Activated CD4-positive, alpha-beta T cell treated with anti-CD3 and anti-CD28 coated beads for 48 hours (primary cell): ENCODE measurements around the gene GPR83.
"Not testable (repeated sequence)": the region's sequence is repeated elsewhere in the genome, so short reads cannot be mapped to it uniquely, and the experiment has no call there.

Experiments used
- DNase-seq: peaks from one replicate; pipeline ENCODE4 v3.0.0-alpha.2; 2020

GPR83 gene

DNA sequence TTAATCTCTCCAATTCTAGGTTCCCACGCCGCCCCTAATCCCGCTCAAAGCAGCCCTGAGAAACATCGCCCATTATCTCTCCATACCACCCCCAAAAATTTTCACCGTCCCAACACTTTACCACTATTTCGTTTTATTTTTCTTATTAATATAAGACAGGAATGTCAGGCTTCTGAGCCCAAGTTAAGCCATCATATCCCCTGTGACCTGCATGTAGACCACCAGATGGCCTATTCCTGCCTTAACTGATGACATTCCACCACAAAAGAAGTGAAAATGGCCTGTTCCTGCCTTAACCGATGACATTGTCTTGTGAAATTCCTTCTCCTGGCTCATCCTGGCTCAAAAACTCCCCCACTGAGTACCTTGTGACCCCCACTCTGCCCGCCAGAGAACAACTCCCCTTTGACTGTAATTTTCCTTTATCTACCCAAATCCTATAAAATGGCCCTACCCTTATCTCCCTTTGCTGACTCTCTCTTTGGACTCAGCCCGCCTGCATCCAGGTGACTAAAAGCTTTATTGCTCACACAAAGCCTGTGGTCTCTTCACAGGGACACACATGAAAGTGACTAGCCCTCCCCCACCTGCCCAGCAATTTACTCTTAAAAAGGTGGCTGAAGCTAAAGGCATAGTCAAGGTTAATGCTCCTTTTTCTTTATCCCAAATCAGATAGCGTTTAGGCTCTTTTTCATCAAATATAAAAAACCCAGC lies 50.2 kb downstream of the GPR83 start:
- DNase-seq: not testable (repeated sequence)

DNA sequence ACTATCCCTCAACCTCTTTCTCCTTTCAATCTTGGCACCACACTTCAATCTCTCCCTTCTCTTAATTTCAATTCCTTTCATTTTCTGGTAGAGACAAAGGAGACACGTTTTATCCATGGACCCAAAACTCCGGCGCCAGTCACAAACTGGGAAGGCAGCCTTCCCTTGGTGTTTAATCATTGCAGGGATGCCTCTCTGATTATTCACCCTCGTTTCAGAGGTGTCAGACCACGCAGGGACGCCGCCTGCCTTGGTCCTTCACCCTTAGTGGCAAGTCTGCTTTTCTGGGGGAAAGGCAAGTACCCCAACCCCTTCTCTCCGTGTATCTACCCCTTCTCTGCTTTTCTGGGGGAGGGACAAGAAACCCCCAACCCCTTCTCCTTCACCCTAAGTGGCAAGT lies 54.9 kb downstream of the GPR83 start:
- DNase-seq: not testable (repeated sequence)

DNA sequence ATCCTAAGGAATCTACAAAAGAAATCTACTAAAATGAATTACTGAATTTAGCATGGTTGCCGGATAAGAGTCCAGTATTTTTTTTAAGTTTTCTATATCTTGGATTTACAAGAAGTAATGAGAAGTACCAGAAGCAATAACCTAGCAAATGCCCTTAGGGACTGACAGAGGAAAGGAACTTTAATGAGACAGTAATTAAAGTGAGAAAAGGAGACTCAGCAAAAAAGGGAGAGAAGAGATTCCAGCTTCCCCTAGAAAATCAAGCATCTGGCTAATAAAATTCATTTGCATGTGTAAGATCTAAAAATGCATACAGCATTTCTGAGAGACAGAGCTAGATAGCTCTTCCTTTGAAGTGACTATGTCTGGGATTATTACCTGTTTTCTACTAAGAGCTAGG lies 57.7 kb downstream of the GPR83 start:
- DNase-seq: no peak

DNA sequence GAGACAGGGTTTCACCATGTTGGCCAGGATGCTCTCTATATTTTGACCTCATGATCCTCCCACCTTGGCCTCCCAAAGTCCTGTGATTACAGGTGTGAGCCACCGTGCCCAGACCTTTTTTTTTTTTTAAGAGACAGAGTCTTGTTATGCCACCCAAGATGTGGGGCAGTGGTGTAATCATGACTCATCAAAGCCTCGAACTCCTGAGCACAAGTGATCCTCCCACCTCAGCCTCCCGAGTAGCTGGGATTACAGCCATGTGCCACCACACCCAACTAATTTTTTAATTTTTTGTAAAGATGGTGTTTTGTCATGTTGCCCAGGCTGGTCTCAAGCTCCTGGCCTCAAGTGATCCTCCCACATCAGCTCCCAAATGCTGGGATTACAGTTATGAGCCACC lies 59.0 kb downstream of the GPR83 start:
- no peak for DNase-seq

DNA sequence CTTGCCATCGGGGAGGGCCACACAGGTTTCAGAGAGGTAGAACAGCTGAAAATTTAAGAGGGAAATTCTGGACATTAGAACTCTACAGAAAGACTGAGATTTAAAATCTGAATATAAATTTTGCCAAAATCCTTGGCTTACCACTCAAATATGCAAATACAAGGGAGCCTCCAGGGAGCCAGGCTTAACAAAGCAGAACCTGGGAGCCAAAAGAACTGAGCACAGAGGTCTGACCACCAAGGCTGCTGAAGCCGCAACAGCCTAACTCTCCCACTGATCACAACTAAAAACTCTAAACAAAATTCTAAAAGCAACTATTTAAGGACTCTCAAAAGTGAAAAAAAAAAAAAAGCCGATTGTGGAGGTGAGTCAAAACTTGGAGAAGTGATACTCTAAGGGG lies 62.6 kb downstream of the GPR83 start:
- no peak for DNase-seq

DNA sequence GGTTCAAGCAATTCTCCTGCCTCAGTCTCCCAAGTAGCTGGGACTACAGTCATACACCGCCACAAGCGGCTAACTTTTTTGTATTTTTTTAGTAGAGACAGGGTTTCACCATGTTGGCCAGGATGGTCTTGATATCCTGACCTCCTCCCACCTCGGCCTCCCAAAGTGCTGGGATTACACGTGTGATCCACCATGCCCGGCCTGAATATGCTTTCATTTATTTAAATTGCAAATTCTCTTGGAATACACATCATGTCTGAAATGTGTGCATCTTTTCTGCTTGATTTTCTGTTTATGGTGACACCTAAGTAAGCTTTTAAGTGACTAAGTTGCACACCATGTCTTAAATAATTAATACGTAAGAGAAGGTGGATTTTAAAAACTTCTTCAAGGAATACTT lies 65.2 kb downstream of the GPR83 start:
- DNase-seq: no peak

DNA sequence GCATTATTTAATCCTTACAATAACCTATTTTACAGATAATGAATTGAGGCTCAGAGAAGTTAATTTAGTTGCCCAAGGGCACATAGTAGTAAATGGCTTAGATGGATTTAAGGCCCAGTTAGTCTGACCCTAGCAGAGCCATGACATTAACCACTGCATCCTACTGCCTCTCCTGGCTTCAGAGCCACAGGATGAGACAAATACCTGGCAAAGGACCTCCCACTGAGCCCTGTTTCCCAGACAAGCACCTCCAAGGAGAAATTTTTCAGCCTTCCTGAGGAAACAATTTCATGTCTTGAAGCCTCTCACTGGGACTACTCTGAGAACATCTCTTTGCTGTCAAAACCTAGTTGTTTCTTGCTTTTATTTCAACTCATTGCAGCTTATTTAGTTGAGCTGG lies 68.4 kb downstream of the GPR83 start:
- DNase-seq: no peak

DNA sequence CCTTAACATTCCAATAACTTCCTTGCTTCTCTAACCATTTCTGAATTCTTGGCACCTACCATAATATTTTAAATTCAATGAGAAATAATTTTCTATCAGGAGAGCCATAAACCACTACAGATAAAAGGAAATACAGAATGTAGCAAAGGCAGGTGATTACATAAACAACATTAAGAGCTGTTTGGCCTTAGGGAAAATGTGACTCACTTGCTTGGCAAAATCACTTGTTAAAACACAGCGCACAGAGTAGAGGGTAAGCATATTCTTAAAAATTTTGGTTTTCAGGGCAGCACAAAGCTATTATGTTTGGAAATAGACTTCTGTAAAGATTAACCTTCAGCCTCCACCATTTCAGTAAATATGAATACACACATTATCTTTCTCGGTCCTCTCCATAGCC lies 70.4 kb downstream of the GPR83 start:
- no peak for DNase-seq

DNA sequence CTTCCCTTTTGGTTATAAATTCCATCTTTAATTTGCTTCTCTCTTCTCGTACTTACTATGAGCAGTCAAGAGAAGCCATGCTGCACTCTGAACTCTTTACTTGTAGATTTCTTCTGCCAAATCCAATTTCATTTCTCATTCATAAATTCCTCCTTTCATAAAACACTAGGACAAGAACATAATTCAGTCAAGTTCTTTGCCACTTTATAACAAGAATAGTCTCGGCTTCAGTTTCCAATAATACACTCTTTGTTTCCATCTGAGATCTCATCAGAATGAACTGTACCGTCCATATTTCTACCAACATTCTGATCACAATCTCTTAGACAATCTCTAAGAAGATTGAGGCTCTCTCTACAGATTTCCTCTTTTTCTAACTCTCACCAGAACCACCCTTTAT lies 71.7 kb downstream of the GPR83 start:
- no peak for DNase-seq

DNA sequence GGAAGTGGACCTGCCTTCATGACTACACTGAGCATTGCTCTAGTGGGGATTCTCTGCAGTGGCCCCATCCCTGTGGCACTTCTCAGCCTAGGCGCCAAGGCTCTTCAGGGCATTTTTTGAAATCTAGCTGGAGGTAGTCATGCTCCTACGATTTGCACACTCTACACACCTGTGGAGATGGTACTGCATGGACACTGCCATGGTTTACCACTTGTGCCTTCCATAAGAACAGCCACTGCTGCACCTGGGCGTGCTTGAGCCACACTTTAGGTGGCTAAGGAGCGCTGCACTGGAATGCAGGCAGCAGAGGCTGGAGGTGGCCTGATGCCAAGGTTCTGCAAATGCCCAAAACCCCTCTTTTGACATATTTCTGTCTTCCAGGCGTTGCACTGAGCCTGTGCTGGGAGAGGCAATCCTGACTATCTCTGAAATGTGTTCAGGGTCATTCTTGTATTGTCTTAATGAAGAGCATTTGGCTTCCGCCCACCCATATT lies 72.6 kb downstream of the GPR83 start:
- no peak for DNase-seq
